Ishikawa (cell line): Measurements from ENCODE around the gene GPR21.

ENCODE experiments used
- CEBPB ChIP-seq: IDR thresholded peaks from 2 replicates; pipeline ENCODE4 v1.6.1; 2012
- CREB1 ChIP-seq: IDR thresholded peaks from 2 replicates; pipeline ENCODE4 v1.6.1; 2012; ENCODE audit warnings: low read depth
- EGR1 ChIP-seq: IDR thresholded peaks from 2 replicates; pipeline ENCODE4 v1.6.1; 2012
- EP300 ChIP-seq: IDR thresholded peaks from 2 replicates; pipeline ENCODE4 v1.6.1; 2012; ENCODE audit warnings: borderline replicate concordance
- FOXM1 ChIP-seq: IDR thresholded peaks from 2 replicates; pipeline ENCODE4 v1.6.1; 2012; ENCODE audit warnings: low read depth, borderline replicate concordance
- NFIC ChIP-seq: IDR thresholded peaks from 2 replicates; pipeline ENCODE4 v1.6.1; 2012
- RAD21 ChIP-seq: IDR thresholded peaks from 2 replicates; pipeline ENCODE4 v1.6.1; 2012; ENCODE audit warnings: low read depth
- TAF1 ChIP-seq: IDR thresholded peaks from 2 replicates; pipeline ENCODE4 v1.6.1; 2012; ENCODE audit warnings: low read depth, mild to moderate bottlenecking
- TCF12 ChIP-seq: IDR thresholded peaks from 2 replicates; pipeline ENCODE4 v1.6.1; 2012; ENCODE audit warnings: low read depth
- TEAD4 ChIP-seq: IDR thresholded peaks from 2 replicates; pipeline ENCODE4 v1.6.1; 2012
- YY1 ChIP-seq: IDR thresholded peaks from 2 replicates; pipeline ENCODE4 v1.6.1; 2012; ENCODE audit warnings: low read depth
- ZBTB7A ChIP-seq: IDR thresholded peaks from 2 replicates; pipeline ENCODE4 v1.6.1; 2012; ENCODE audit warnings: low read depth
- TF ChIP-seq, protein P1 (sequence below): IDR thresholded peaks from 2 replicates; pipeline ENCODE4 v1.6.1; 2012; ENCODE audit warnings: low read depth, mild to moderate bottlenecking
- TF ChIP-seq, protein P2 (sequence below): IDR thresholded peaks from 2 replicates; pipeline ENCODE4 v1.6.1; 2012
- TF ChIP-seq, protein P3 (sequence below): IDR thresholded peaks from 2 replicates; pipeline ENCODE4 v1.6.1; 2012

GPR21 gene, protein sequence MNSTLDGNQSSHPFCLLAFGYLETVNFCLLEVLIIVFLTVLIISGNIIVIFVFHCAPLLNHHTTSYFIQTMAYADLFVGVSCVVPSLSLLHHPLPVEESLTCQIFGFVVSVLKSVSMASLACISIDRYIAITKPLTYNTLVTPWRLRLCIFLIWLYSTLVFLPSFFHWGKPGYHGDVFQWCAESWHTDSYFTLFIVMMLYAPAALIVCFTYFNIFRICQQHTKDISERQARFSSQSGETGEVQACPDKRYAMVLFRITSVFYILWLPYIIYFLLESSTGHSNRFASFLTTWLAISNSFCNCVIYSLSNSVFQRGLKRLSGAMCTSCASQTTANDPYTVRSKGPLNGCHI

DNA sequence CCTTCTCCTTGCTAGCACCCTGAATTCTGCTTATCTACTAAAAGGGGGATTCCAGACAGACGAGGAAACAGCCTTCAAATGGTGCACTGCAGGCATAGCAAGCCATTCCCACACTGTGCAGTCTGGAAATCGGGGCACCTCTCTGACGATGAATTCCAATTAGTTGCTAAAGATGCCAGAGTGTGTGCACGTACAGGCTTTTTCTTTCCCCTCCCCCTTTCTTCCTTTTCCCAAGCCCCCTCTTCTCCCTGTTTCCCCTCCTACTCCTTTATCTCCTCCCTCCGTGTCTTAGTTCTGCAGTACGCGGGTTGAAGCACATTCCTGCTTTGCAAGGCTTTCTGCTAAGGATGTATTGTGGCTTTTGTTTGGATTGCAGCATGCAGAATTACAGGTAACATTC lies at the start of gene GPR21:
Gene GPR21, plus strand, starts transcription at position 316 of the 400 bp plus-strand sequence. CDS start 900 bp downstream, outside the sequence.
- TF ChIP-seq CEBPB: no peak

DNA sequence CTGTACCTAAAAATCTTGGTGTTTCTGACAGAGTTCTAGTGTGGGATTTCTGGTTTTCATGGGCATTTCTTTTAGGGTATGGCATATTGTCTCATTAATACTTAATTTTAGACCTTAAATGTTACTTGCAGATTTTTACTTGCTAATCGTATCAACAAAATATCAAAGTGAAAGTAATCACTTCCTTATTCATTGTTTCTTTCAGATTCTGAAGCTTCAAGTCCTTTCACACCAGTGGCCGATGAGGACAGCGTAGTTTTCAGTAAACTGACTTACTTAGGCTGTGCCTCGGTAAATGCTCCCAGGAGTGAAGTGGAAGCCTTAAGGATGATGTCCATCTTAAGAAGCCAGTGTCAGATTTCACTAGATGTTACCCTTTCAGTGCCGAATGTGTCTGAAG lies 47.5 kb upstream of the GPR21 start:
- TF ChIP-seq FOXM1: no peak
- TF ChIP-seq, protein P1, sequence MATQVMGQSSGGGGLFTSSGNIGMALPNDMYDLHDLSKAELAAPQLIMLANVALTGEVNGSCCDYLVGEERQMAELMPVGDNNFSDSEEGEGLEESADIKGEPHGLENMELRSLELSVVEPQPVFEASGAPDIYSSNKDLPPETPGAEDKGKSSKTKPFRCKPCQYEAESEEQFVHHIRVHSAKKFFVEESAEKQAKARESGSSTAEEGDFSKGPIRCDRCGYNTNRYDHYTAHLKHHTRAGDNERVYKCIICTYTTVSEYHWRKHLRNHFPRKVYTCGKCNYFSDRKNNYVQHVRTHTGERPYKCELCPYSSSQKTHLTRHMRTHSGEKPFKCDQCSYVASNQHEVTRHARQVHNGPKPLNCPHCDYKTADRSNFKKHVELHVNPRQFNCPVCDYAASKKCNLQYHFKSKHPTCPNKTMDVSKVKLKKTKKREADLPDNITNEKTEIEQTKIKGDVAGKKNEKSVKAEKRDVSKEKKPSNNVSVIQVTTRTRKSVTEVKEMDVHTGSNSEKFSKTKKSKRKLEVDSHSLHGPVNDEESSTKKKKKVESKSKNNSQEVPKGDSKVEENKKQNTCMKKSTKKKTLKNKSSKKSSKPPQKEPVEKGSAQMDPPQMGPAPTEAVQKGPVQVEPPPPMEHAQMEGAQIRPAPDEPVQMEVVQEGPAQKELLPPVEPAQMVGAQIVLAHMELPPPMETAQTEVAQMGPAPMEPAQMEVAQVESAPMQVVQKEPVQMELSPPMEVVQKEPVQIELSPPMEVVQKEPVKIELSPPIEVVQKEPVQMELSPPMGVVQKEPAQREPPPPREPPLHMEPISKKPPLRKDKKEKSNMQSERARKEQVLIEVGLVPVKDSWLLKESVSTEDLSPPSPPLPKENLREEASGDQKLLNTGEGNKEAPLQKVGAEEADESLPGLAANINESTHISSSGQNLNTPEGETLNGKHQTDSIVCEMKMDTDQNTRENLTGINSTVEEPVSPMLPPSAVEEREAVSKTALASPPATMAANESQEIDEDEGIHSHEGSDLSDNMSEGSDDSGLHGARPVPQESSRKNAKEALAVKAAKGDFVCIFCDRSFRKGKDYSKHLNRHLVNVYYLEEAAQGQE: no peak
- no peak for TF ChIP-seq RAD21
- TF ChIP-seq CEBPB: no peak
- no peak for TF ChIP-seq TCF12
- TF ChIP-seq, protein P2, sequence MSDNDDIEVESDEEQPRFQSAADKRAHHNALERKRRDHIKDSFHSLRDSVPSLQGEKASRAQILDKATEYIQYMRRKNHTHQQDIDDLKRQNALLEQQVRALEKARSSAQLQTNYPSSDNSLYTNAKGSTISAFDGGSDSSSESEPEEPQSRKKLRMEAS: no peak
- no peak for TF ChIP-seq CREB1
- TF ChIP-seq NFIC: no peak
- no peak for TF ChIP-seq EGR1
- TF ChIP-seq EP300: no peak
- no peak for TF ChIP-seq TEAD4
- no peak for TF ChIP-seq ZBTB7A

DNA sequence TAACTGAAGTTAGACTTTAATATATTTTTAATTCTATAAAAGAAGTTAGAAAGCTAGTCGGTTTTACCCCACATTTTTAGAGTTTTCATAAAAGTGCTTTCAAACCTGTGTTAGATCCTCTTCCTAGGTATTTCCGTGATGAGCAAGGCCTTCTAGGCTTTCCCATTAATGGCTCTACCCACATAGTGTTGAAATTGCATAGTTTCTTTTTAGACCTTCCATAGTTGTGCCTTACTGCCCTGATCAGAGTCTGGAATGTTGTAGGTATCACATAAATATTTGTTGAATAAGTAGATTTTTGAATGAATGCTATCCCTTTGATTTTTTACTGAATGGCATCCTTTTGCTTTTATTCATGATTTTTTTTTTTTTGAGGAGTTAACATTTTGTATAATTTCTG lies 45.3 kb upstream of the GPR21 start:
- no peak for TF ChIP-seq YY1
- no peak for TF ChIP-seq EP300
- TF ChIP-seq CREB1: no peak
- TF ChIP-seq, protein P3, sequence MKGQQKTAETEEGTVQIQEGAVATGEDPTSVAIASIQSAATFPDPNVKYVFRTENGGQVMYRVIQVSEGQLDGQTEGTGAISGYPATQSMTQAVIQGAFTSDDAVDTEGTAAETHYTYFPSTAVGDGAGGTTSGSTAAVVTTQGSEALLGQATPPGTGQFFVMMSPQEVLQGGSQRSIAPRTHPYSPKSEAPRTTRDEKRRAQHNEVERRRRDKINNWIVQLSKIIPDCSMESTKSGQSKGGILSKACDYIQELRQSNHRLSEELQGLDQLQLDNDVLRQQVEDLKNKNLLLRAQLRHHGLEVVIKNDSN: no peak
- TF ChIP-seq, protein P2: no peak
- no peak for TF ChIP-seq EGR1
- TF ChIP-seq FOXM1: no peak
- no peak for TF ChIP-seq ZBTB7A
- TF ChIP-seq TAF1: no peak
- no peak for TF ChIP-seq NFIC

DNA sequence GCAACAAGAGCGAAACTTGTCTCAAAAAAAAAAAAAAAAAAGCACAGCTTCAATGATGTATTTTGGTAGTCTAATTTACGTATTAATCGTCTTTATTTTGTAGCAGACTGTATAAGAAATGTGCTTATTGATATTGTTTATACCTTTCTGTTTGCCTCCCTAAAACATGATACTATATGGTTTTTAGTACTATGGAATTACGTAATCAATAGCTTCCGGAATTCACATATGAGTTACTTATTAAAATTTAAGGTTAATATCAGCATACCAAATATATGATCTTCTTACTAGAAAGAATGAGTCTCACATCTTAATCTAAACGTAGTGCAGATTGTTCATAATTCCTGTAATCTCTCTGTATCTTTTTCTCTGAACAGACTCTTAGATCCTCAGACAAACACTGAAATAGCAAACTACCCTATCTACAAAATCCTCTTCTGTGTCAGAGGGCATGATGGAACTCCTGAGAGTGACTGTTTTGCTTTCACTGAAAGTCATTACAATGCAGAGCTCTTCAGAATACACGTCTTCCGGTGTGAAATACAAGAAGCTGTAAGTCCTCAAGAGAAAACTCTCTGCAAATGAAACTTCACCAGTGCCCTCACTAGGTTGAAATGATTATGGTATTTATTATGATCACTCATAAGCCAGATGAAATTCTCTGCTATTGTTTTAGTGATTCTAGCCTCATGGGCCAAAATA lies 44.4 kb upstream of the GPR21 start:
- TF ChIP-seq EP300: no peak
- no peak for TF ChIP-seq CEBPB
- no peak for TF ChIP-seq NFIC
- no peak for TF ChIP-seq EGR1
- TF ChIP-seq, protein P3: no peak
- no peak for TF ChIP-seq RAD21
- TF ChIP-seq FOXM1: no peak
- TF ChIP-seq ZBTB7A: no peak
- TF ChIP-seq TCF12: no peak
- TF ChIP-seq, protein P1: no peak
- no peak for TF ChIP-seq TEAD4

DNA sequence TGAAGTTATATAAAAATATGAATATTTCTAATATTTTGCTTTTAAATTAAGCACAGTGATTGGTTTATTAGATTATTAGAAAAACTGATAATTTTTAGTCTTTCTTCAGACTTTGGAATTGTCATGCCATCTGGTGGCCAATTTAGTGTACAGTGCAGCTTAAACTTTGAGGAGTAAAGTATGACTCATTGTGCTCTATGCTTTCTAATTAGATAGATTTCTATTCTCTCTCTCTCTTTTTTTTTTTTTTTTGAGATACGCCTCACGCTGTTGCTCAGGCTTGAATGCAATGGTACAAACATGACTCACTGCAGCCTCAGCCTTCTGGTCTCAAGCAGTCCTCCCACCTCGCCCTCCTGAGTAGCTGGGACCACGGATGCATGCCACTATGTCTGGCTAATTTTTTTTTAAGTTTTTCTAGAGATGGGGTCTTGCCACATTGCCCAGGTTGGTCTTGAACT lies 42.1 kb upstream of the GPR21 start:
- TF ChIP-seq NFIC (no peak), RAD21 (peak; percentile 54), TAF1 (no peak)

DNA sequence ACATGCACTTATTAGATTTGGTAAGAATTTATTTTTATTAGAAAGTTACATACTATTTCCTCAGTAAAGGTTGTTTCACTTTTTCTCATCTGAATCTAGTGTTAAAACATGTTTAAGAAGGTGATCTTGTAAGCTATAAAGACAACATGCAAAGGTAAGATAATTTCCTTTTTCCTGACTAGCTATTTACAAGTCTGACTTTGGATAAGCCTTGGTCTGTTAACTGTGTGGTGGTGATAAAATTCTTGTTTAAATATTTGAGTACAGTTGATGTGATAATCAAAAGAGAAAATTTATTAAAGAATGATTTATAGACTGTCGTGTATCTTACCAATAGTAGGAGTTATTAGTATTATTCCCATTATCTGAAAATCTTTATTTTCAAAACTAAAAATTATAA lies 36.9 kb upstream of the GPR21 start:
- TF ChIP-seq YY1 (no peak), NFIC (no peak), CEBPB (no peak)
- TF ChIP-seq, protein P3: no peak
